HEK293T (cell line): ENCODE data around the gene INTS7.

Experiments used
- CTCF ChIA-PET: fragments of 350-600 bp; formaldehyde crosslinking; extraction: SDS; loops from one replicate; lab custom pipeline; 2021; ENCODE audit warnings: antibody characterized with exemption, inconsistent platforms; lab: Yijun Ruan, JAX
- POLR2A ChIA-PET: fragments of 350-600 bp; formaldehyde crosslinking; extraction: SDS; loops from one replicate; lab custom pipeline; 2020; ENCODE audit warnings: antibody characterized with exemption, inconsistent platforms; lab: Yijun Ruan, JAX
- DNase-seq: peaks from one replicate; pipeline ENCODE4 v3.0.0; 2012; ENCODE audit warnings: mixed read lengths; ENCODE audit errors: extremely low spot score
- ARNT ChIP-seq: fragments of 450-650 bp; IDR thresholded peaks from 2 replicates; pipeline ENCODE4 v1.6.1; 2017; ENCODE audit warnings: mild to moderate bottlenecking
- BHLHE40 ChIP-seq: fragments of 450-650 bp; IDR thresholded peaks from 2 replicates; pipeline ENCODE4 v1.6.1; 2016; ENCODE audit warnings: mild to moderate bottlenecking, moderate library complexity, borderline replicate concordance
- CTBP1 ChIP-seq: fragments of 450-650 bp; IDR thresholded peaks from 2 replicates; pipeline ENCODE4 v1.6.1; 2016; ENCODE audit warnings: borderline replicate concordance
- ELF4 ChIP-seq: fragments of 450-650 bp; IDR thresholded peaks from 2 replicates; pipeline ENCODE4 v1.6.1; 2017; ENCODE audit warnings: antibody characterized with exemption
- FOXA1 ChIP-seq: fragments of 450-650 bp; IDR thresholded peaks from 2 replicates; pipeline ENCODE4 v1.6.1; 2016; ENCODE audit warnings: mild to moderate bottlenecking
- FOXK2 ChIP-seq: fragments of 450-650 bp; IDR thresholded peaks from 2 replicates; pipeline ENCODE4 v1.6.1; 2016; ENCODE audit warnings: mild to moderate bottlenecking
- FOXM1 ChIP-seq: fragments of 450-650 bp; IDR thresholded peaks from 2 replicates; pipeline ENCODE4 v1.6.1; 2017; ENCODE audit warnings: mild to moderate bottlenecking, borderline replicate concordance
- HDGF ChIP-seq: fragments of 450-650 bp; IDR thresholded peaks from 2 replicates; pipeline ENCODE4 v1.6.1; 2017; ENCODE audit warnings: antibody characterized with exemption, borderline replicate concordance
- L3MBTL2 ChIP-seq: fragments of 450-650 bp; conservative IDR thresholded peaks from 2 replicates; pipeline ENCODE4 v1.6.1; 2016; ENCODE audit warnings: mild to moderate bottlenecking
- LEF1 ChIP-seq: fragments of 450-650 bp; IDR thresholded peaks from 2 replicates; pipeline ENCODE4 v1.6.1; 2017; ENCODE audit warnings: mild to moderate bottlenecking, borderline replicate concordance
- NFRKB ChIP-seq: fragments of 450-650 bp; IDR thresholded peaks from 2 replicates; pipeline ENCODE4 v1.6.1; 2016; ENCODE audit warnings: mild to moderate bottlenecking, moderate library complexity
- SP1 ChIP-seq: fragments of 450-650 bp; IDR thresholded peaks from 2 replicates; pipeline ENCODE4 v1.6.1; 2017
- SUZ12 ChIP-seq: fragments of 450-650 bp; IDR thresholded peaks from 2 replicates; pipeline ENCODE4 v1.6.1; 2016; ENCODE audit warnings: mild to moderate bottlenecking
- TARDBP ChIP-seq: fragments of 450-650 bp; IDR thresholded peaks from 2 replicates; pipeline ENCODE4 v1.6.1; 2016
- ZNF384 ChIP-seq: fragments of 450-650 bp; IDR thresholded peaks from 2 replicates; pipeline ENCODE4 v1.6.1; 2016
- TF ChIP-seq, protein P1 (sequence below): fragments of 450-650 bp; IDR thresholded peaks from 2 replicates; pipeline ENCODE4 v1.6.1; 2016

Gene INTS7

DNA sequence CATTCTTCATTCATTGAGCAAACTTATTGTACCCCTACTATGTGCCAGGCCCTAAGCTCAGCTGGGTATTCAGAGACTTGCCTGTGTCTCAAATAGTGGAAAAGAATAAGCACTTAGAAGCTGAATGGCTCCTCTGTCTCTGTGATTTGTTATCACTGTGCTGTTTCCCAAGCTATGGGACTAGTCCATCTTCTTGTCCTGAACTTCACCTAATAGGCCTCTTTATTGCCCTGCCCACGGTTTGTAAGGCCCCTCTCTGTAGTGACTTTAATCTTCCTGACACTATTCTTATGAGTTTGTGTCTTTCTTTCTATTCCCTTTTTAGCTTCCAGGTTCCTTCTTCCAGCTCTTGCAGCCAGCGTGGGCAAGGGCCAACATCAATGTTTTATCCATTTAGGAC is 119.4 kb downstream of the INTS7 start:
- POLR2A ChIA-PET = no interaction called here
- CTCF ChIA-PET = no interaction called here
- no peak for DNase-seq

DNA sequence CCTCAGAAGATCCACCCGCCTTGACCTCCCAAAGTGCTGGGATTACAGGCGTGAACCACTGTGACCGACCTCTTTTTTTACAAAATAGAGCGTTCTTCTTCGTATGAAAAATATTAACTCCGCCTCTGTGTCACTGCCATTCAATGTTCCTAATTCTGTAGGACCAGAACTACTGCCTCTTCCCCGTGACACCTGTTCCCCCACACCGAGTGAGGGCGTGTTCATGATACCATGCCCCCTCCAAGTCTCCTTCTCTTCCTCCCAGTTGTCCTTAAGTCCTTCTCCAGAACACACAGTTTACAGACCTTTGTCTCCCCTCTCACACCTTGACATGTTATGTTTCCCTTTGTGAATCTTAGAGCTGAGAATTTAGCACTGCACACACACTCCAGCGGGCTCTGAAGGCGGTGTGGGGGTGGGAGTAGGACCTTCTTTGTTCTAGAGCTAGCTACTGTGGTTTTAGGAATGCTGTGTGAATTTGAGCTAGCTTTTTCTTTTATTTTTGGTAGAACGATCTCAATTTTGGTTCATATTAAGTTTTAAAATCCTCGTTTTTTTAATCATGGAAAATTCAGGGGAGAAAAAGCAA is 122.4 kb downstream of the INTS7 start:
- ChIA-PET POLR2A (no interaction called here), CTCF (no interaction called here)
- DNase-seq = no peak
- no peak for TF ChIP-seq TARDBP
- no peak for TF ChIP-seq SUZ12
- no peak for TF ChIP-seq ZNF384
- no peak for TF ChIP-seq SP1
- no peak for TF ChIP-seq CTBP1
- TF ChIP-seq ARNT = no peak
- TF ChIP-seq FOXA1 = no peak
- TF ChIP-seq HDGF = no peak
- TF ChIP-seq NFRKB = no peak
- TF ChIP-seq, protein P1, sequence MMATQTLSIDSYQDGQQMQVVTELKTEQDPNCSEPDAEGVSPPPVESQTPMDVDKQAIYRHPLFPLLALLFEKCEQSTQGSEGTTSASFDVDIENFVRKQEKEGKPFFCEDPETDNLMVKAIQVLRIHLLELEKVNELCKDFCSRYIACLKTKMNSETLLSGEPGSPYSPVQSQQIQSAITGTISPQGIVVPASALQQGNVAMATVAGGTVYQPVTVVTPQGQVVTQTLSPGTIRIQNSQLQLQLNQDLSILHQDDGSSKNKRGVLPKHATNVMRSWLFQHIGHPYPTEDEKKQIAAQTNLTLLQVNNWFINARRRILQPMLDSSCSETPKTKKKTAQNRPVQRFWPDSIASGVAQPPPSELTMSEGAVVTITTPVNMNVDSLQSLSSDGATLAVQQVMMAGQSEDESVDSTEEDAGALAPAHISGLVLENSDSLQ = no peak
- TF ChIP-seq LEF1 = no peak
- TF ChIP-seq L3MBTL2 = no peak
- no peak for TF ChIP-seq ELF4
- TF ChIP-seq BHLHE40 = no peak
- no peak for TF ChIP-seq FOXM1

More for the DNA sequence above, 119.4 kb downstream of the INTS7 start:
- TF ChIP-seq HDGF = no peak
- no peak for TF ChIP-seq LEF1
- TF ChIP-seq FOXM1 = no peak
- TF ChIP-seq L3MBTL2 = no peak
- TF ChIP-seq CTBP1 = no peak
- TF ChIP-seq BHLHE40 = no peak
- no peak for TF ChIP-seq SP1
- no peak for TF ChIP-seq TARDBP
- no peak for TF ChIP-seq NFRKB
- no peak for TF ChIP-seq FOXA1
- TF ChIP-seq, protein P1 = no peak

DNA sequence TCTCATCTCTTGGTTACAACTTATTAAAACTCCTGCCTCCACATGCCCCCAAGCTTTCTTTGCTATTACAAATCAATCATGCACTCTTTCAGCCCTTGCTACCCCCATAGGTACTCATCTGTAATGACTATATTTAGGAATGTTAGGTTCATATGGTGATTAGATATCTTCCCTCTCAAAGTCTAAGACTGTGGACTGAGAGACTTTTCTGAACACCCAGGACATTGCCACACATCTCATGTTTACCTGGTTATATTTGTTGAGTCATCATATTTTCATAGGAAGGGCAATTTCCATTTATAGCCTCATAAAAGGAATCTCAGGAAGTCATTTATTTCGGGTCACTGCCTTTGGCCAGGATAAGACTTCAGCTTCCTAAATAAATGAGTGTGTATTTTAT is 123.3 kb downstream of the INTS7 start:
- CTCF ChIA-PET = no interaction called here
- TF ChIP-seq TARDBP = no peak
- TF ChIP-seq HDGF = no peak
- no peak for TF ChIP-seq ARNT
- no peak for TF ChIP-seq SUZ12
- TF ChIP-seq CTBP1 = no peak
- no peak for TF ChIP-seq L3MBTL2
- no peak for TF ChIP-seq NFRKB
- TF ChIP-seq FOXM1 = no peak
- TF ChIP-seq ELF4 = no peak
- no peak for TF ChIP-seq ZNF384
- no peak for TF ChIP-seq FOXA1
- TF ChIP-seq LEF1 = no peak
- TF ChIP-seq BHLHE40 = no peak
- TF ChIP-seq FOXK2 = no peak
- TF ChIP-seq, protein P1 = no peak
- no peak for TF ChIP-seq SP1
- POLR2A ChIA-PET = no interaction called here
- DNase-seq = no peak

DNA sequence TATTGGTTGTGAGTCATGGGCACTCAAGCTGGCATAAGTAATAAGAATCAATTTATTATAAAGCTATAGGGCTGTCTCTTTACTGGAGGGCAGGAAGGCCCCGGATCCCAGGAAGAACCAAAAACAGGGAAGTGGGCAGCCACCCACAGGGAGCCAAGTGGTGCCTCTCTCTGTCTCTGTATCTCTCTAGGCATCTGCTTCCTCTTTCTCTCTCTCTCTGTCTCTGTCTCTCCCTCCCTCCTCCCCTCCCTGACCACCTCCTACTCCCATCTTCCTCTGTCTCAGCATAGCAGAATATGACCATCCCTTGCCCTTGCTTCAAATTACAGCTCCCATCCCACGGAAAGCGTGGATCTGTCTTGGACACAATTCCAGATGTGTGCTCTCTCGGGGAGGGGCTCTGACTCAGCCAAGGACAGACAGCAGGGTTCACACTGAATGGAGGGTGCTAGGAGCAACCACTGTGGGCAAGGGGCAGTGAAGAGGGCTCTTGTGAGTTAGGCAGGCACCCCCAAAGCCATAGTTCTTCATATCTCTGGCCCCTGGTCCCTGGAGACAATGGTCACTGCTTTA is 124.4 kb downstream of the INTS7 start:
- no peak for DNase-seq
- ChIA-PET CTCF (no interaction called here), POLR2A (no interaction called here)
- TF ChIP-seq HDGF (no peak), FOXA1 (no peak)

DNA sequence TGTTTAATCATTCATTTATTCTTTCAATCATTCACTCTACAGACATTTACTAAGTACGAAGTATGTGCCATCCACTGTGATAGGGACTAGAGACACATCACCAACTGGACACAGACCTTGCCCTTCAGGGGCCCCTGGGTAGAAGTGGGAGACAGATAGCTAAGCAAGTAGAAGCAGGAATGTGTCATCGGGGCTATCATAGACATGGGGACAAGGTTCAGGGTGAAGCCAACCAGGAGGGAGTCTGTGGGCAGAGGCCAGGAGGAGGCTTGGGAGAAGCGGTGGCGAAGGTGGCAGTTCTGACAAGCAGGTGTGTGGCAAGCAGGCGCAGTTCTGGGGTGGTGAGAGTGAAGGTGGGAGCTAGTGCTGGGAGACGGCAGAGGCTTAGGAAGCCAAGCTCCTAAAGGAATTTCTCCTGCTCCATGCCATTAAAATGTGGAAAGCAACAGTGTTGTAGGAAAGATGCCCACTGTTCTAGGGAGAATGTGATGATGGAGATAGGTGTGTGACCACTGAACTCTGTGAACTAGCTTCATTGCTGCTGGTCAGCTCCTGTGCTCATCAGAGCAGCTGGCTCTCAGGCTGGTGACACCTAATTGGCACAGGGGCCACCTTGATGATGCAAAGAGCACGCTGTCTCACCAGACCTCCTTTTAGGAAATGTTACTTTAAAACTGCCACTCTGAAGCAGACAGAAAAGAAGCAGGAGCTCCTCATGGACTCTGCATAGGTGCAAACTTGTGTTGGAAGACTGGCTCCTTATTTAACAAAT is 125.1 kb downstream of the INTS7 start:
- CTCF ChIA-PET = interaction anchor here (0.7 kb wide), 1 partner anchor 229 kb away, joined by 3 read pairs; no protein-coding TSS in a partner anchor
- no peak for DNase-seq
- TF ChIP-seq BHLHE40 = no peak
- no peak for TF ChIP-seq ZNF384
- no peak for TF ChIP-seq SP1
- no peak for TF ChIP-seq NFRKB
- no peak for TF ChIP-seq FOXK2
- no peak for TF ChIP-seq ARNT
- TF ChIP-seq TARDBP = no peak
- no peak for TF ChIP-seq FOXA1
- TF ChIP-seq, protein P1 = no peak
- TF ChIP-seq LEF1 = no peak
- TF ChIP-seq FOXM1 = no peak
- POLR2A ChIA-PET = no interaction called here

DNA sequence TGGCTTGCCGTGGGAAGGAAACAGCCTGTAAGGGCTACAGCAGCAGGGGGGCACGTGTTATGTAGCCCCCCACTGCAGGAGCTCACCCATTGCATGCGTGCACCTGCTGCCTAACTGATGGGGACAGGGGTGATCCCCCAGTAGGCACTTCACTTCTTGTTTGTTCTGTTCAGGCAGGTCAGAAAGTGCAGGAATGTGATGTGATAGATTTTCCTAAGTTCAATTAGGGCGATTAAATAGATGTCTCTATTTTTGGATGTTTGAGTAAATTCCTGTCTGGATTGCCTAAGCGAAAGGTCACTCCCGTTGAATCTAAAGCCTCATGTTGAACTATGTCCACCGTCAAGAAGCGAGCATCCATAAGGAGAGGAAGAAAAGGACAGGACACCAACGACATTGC is 126.0 kb downstream of the INTS7 start:
- POLR2A ChIA-PET = no interaction called here
- no peak for DNase-seq
- CTCF ChIA-PET = interaction anchor here (0.6 to 0.7 kb wide), 2 partner anchors 35 to 229 kb away, joined by 3 read pairs; no protein-coding TSS in a partner anchor
- no peak for TF ChIP-seq L3MBTL2
- TF ChIP-seq SP1 = no peak
- TF ChIP-seq ARNT = no peak
- TF ChIP-seq BHLHE40 = no peak
